GM21360 (cell line): ENCODE data around the gene MARS2.
"Not testable (repeated sequence)": the region's sequence is repeated elsewhere in the genome, so short reads cannot be mapped to it uniquely, and the experiment has no call there.

ENCODE experiments used
- ATAC-seq: cut with Tn5 transposase; IDR thresholded peaks from one replicate; pipeline ENCODE4 v1.9.1; 2021; ENCODE audit warnings: mild to moderate bottlenecking, moderate library complexity; ENCODE audit not compliant: unreplicated experiment

Gene MARS2

DNA sequence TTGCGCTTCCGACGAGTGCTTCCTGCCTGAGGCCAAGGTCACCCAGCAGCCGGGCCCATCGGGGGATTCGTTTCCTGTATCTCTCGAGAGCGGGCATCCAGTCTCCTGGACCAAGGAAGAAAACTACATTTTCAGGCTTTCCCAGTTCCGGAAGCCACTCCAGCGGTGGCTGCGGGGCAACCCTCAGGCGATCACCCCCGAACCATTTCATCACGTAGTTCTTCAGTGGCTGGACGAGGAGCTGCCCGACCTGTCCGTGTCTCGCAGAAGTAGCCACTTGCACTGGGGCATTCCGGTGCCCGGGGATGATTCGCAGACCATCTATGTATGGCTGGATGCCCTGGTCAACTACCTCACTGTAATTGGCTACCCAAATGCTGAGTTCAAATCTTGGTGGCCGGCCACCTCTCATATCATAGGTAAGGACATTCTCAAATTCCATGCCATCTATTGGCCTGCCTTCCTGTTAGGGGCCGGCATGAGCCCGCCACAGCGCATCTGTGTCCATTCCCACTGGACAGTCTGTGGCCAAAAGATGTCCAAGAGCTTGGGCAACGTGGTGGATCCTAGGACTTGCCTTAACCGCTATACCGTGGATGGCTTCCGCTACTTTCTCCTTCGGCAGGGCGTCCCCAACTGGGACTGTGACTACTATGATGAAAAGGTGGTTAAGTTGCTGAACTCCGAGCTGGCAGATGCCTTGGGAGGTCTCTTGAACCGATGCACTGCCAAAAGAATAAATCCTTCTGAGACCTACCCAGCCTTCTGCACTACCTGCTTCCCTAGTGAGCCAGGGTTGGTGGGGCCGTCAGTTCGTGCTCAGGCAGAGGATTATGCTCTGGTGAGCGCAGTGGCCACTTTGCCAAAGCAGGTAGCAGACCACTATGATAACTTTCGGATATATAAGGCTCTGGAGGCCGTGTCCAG is 1.0 kb downstream of the MARS2 start:
- no peak for ATAC-seq

DNA sequence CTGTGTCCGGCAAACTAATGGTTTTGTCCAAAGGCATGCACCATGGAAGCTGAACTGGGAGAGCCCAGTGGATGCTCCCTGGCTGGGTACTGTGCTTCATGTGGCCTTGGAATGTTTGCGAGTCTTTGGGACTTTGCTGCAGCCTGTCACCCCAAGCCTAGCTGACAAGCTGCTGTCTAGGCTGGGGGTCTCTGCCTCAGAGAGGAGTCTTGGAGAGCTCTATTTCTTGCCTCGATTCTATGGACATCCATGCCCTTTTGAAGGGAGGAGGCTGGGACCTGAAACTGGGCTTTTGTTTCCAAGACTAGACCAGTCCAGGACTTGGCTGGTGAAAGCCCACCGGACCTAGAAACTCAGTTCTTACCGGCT is 1.7 kb downstream of the MARS2 start:
- no peak for ATAC-seq

DNA sequence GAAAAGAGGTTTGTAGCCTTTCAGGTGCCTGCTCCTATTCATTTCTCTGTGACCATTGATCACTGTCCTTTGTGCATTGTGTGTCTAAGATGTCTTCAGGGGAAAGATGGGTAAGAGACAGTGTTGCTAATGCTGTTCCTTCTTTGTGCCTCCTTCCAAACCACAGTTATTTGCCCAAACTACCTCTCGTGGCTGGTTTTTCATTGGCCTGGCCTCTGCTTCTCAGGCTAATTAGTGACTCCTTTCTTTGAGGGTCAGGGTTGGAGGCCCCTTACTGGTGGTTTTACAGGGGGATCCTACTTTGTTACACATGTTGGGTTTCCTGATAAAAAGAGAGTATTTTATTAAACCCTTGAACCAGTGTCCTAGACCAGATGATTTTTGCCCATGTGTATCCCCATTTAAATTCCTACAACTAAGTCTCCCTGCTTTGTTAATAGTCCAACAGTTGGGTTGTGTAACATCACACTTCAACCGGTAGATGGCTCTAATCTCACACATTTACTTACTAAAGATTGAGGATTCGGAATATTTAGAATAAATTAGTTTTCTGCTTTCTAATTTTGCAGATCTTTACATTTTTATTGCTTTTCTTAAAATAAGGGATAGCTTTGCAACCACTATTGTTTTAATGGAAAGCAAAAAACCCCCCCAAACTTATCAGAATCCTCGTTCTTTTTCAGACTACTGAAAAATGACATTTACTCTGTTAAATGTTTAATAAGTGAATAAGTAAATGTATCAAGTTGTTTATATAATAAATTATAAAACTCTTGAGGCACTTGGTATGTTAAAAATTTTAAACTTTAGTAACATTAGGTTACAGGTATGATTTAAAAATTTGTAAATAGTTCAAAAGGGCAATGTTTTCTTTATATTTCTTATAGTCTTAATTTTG is 2.4 kb downstream of the MARS2 start:
- ATAC-seq = no peak

DNA sequence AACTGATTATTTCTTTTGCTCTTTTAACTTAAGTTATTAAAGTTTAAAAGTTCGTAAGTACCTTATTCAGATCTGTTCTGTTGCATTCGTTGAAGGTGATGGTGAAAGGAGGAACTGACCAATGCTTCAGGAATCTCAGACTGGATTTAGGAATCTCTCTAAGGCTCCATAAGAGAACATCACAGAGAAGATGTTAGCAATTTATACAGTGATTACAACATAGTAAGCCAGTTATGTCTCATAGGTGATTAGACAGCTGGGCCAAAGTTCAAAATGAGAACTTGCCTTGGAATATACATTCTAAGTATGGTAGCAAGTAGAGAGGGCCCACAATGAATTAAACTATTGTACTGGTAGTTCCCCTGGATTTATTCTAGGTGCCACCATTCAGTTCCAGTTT is 3.2 kb downstream of the MARS2 start:
- ATAC-seq = no peak

DNA sequence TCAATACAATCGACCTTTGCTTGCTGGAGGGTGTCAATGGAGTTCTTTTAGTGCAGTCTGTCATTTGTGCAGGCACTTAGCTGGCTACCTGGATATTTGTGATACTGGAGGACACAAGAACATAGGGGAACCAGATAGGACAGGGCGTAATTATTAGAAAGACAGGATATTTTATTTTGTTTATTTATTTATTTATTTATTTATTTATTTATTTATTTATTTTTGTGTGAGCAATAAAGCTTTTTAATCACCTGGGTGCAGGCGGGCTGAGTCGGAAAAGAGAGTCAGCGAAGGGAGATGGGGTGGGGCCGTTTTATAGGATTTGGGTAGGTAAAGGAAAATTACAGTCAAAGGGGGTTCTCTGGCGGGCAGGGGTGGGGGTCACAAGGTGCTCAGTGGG is 4.0 kb downstream of the MARS2 start:
- ATAC-seq = not testable (repeated sequence)

DNA sequence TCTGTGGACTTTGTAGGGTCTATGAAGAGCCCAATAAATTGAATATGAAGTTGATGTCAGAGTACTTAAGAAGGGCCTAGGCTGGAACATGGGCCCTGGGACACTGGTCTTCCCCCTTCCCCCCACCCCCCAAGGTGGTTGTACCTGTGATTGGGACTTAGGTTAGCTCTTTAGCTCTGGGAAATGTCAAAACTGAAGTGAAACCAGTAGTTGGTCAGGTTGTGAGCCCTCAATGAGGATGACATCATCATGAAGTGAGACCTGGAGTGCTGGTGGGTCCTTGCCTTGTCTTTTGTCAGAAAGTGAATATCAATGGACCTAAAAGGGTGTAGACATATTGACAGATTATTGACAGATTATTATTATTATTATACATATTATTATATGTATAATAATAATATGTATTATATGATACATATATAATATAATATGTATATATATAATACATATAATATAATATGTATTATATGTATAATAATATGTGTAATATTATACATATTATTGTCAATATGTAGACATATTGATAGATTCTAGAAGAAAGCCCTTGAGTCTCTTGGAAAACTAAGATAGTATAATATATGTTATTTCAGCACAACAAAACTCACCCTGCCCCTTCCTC is 5.4 kb downstream of the MARS2 start:
- ATAC-seq = peak; percentile 80

DNA sequence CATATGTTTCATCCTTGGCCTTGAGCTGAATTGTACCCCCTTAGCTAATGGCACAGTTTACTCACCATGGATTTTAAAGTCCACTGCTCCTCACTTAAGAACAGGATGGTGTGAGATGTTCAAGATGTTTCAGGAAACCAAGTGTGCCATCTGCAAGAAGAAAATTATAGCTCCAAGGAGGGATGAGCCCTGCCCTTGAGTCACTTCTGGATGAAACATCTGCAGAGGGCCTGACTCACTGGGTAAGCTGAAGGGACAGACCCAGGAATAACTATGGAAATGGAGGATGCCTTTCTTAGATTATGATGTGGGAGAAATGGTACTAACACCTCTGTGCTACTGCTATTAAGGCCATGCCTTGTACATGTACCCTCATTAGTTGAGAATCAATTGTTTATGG is 6.4 kb downstream of the MARS2 start:
- ATAC-seq = no peak

DNA sequence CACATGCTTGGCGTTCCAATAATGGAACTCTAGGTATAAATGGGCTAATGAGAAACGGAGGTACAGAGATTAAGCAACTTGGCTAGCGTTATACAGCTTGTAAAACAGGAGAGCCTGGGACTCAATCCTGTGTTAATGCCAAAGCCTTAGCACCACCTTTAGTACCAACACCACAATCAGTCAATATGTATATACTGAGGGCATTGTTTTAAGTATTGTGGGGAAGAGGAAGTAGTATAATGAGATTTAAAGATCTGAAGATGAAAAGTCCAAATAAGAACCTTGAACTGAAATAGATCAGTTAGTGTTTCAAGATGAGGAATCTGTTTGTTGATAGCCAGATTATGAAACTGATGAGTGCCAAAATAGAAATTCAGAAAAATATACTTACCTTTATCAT is 8.1 kb downstream of the MARS2 start:
- ATAC-seq = no peak

DNA sequence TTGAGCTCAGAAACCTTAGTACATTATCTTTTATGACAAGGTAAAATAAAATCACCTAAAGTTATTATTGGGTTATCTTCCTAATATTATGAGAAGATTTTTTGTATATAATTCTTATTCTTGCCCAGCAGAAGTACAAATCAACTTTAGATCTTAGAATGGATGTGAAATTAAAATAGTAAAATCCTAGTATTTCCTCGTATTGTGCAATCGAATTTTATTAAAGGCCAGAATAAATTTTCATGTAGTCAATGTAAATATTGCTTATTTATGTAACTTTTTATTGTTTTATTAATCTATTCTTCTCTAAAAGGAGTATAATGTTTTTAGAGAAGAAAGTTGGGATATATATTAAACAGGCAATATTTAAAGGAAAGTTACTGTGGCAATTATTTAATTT is 12.7 kb downstream of the MARS2 start:
- ATAC-seq = no peak

DNA sequence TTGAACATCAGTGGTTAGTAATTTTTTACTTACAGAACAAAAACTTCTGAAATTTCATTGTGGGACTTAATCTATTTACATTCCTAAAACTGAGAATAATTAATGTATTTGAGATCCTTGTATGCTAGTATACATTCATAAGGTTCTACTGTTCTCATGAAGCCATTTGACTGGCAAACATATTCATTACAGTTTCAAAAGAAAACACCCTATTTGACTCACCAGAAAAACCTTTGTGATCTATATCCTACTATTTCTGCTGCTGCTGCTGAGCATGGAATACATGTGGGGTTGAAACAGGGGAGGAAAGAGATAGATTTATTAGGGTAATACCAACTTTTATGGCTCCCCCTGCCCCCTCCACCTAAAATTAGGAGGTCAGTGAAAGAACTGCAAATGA is 21.8 kb downstream of the MARS2 start:
- ATAC-seq = no peak

DNA sequence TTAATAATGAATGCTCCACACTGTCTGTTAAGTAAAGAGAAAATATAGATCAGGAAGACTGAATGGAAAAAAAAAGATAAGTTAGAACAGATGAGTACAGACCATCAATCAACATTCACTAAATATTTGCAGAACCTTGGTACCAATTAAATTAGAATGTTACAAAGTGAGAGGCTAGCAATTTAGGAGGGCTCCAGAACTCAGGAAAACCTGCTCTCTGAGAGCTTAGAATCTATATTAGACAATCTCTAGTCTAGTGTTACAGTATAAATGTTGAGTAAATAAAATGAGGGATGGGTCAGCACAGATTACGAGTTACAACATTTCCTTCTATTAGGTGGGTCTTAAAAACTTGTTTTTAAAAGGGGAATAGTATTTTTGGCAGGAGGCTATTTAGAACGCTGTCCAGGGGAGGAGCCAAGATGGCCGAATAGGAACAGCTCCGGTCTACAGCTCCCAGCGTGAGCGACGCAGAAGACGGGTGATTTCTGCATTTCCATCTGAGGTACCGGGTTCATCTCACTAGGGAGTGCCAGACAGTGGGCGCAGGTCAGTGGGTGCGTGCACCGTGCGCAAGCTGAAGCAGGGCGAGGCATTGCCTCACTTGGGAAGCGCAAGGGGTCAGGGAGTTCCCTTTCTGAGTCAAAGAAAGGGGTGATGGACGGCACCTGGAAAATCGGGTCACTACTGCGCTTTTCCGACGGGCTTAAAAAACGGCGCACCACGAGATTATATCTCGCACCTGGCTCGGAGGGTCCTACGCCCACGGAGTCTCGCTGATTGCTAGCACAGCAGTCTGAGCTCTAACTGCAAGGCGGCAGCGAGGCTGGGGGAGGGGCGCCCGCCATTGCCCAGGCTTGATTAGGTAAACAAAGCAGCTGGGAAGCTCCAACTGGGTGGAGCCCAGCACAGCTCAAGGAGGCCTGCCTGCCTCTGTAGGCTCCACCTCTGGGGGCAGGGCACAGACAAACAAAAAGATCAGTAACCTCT is 23.7 kb downstream of the MARS2 start:
- not testable (repeated sequence) for ATAC-seq

DNA sequence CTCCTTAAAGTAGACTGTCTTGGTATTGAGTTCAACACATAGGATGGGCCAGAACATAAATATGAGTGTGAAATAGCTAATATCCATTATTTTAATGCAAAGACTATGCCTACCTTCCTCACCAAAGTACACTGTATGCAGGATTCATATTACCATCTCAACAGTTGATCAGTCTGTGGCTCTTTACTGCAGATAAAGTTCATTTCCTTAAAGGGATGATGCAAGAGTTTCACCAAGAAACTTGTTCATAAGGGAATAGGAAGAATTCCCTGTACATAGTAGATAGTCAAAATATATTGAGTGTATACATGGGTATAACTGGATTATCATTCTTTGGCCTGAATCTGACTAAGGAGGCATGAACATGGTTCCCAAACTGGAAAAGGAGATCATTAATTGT is 35.0 kb downstream of the MARS2 start:
- no peak for ATAC-seq
